Neutrophil (primary cell): ENCODE measurements around the gene FLNC.
A peak's percentile ranks its signal among the peaks of the same experiment; 100 is the strongest.

Experiments
- H3K27ac ChIP-seq: fragments of 200-600 bp; sonication (generic); 2 replicates; pipeline ENCODE4 v1.5.1; 2016; ENCODE audit warnings: mild to moderate bottlenecking, moderate library complexity
- H3K27me3 ChIP-seq: fragments of 200-600 bp; sonication (generic); 2 replicates; pipeline ENCODE4 v1.6.0; 2016; ENCODE audit warnings: mild to moderate bottlenecking
- H3K36me3 ChIP-seq: fragments of 200-600 bp; sonication (generic); 2 replicates; pipeline ENCODE4 v1.5.1; 2017
- H3K4me1 ChIP-seq, 2 experiments: fragments of 200-600 bp in 1 of 2; sonication (generic) in 1 of 2; 1 replicate in 1 of 2; 2 replicates in 1 of 2; pipeline versions ENCODE4 v1.5.1 to v1.6.1; 2013 to 2016; ENCODE audit warnings: low read depth in 1 of 2, low read length in 1 of 2, mild to moderate bottlenecking in 1 of 2, moderate library complexity in 1 of 2; ENCODE audit not compliant: control insufficient read depth in 1 of 2, insufficient read depth in 1 of 2
- H3K4me3 ChIP-seq, 2 experiments: fragments of 200-600 bp in 1 of 2; sonication (generic) in 1 of 2; 1 replicate in 1 of 2; 2 replicates in 1 of 2; pipeline ENCODE4 v1.5.1; 2013 to 2016; ENCODE audit warnings: low read depth in 1 of 2, low read length in 1 of 2, mild to moderate bottlenecking in 1 of 2, moderate library complexity in 1 of 2
- H3K9me3 ChIP-seq: fragments of 200-600 bp; sonication (generic); 2 replicates; pipeline ENCODE4 v1.5.1; 2016
- CTCF ChIP-seq: fragments of 200-600 bp; sonication (generic); IDR thresholded peaks from 2 replicates; pipeline ENCODE4 v1.5.1; 2016; ENCODE audit warnings: antibody characterized with exemption

Gene FLNC

DNA sequence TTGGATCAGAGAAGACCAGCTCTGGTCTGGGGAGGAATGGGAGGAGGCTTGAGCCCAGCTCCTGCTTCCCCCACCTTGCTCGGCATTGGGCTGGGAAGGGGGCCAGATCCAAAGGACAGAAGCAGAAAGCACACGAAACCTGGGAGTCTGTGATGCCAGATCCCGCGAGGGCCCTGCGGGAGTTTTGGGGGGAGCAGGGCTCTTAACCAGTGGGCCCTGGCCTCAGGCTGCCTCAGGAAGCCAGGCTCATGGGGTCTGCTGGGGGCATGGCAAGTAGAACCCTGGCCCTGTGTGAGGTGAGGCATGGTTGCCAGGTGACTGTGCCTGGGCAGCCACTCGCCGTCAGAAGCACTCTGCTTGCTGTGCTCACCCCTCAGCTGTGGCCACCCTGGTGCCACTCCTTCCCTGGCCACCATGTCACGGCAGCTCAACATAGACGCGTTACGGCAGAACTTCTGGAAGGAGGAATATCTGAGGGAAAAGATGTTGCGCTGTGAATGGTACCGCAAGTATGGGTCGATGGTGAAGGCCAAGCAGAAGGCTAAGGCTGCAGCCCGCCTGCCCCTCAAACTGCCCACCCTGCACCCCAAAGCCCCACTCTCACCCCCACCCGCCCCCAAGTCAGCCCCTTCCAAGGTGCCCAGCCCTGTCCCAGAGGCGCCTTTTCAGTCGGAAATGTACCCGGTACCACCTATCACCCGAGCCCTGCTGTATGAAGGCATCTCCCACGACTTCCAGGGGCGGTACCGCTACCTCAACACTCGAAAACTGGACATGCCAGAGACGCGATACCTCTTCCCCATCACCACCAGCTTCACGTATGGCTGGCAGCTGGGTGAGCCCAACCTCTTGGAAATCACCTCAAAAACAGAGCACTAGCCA is 36.0 kb downstream of the FLNC start:
- no peaks in the 10 kb centered on the region for H3K9me3 ChIP-seq
- H3K4me3 ChIP-seq = no peak overlapping the region
- H3K27me3 ChIP-seq = peaks cover 38% of the 10 kb centered on the region
- H3K27ac ChIP-seq = no peak overlapping the region
- peaks cover 35 to 39% of the 10 kb centered on the region in 2 experiments for H3K4me1 ChIP-seq
- H3K36me3 ChIP-seq = peaks cover 20% of the 10 kb centered on the region
- no peak for TF ChIP-seq CTCF

DNA sequence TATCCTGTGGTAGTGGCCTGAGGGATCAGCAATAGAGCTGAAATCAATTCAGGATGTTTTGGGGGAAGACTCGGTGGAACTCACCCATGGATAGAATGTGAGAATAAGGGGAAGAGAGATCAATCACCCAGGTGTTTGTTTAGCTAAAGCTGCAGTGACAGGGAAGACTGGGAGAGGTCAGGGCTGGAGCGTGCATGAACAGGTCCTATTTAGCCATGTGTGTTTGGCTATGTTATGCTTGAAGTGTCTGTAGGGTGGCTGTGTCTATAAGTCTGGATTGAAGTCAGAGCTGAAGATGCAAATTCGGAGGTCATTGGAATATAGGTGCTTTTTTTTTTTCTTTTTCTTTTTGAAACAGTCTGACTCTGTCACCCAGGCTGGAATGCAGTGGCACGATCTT is 37.0 kb downstream of the FLNC start:
- peaks cover 32 to 36% of the 10 kb centered on the region in 2 experiments for H3K4me1 ChIP-seq
- no peak overlapping the region for H3K4me3 ChIP-seq
- no peak for TF ChIP-seq CTCF
- peaks cover 20% of the 10 kb centered on the region for H3K36me3 ChIP-seq
- no peaks in the 10 kb centered on the region for H3K9me3 ChIP-seq
- no peak overlapping the region for H3K27ac ChIP-seq
- H3K27me3 ChIP-seq = peaks cover 48% of the 10 kb centered on the region

GRCh38 chr7:128867842-128868623 is 37.8 kb downstream of the FLNC start:
- Histone ChIP-seq H3K9me3 (no peaks in the 10 kb centered on the region), H3K4me1 (peaks cover 28 to 33% of the 10 kb centered on the region in 2 experiments), H3K36me3 (peaks cover 20% of the 10 kb centered on the region), H3K4me3 (no peak overlapping the region), H3K27me3 (peaks cover 55% of the 10 kb centered on the region), H3K27ac (no peak overlapping the region)
- TF ChIP-seq CTCF = no peak

DNA sequence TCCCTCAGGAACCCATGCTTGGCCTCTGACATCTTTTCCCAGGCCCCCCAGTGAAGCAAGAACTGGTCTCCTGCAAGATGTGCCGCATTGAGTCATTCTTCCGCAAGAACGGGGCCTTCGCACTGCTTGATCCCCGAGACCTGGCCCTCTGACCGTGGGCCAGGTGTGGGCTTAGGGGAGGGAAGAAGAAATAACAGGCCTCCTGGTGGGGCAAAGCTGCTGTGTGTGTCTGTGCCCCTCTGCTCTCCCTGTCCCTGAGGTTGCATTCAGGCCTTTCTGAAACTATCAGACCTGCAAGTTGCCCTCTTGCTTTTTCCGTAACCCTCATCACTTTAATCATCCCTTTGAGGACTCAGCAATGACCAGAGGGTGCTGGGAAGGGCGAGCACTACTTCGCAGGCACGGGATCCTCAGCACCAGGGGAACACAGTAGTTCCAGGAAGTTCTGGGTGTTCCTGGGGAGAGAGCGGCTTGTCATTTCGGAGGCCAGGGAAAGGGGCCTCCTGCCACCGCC is 38.5 kb downstream of the FLNC start:
- peaks cover 22 to 26% of the 10 kb centered on the region in 2 experiments for H3K4me1 ChIP-seq
- H3K27ac ChIP-seq = no peak overlapping the region
- peaks cover 20% of the 10 kb centered on the region for H3K36me3 ChIP-seq
- TF ChIP-seq CTCF = no peak
- H3K4me3 ChIP-seq = peak overlapping the region; percentile 35 to 56
- H3K9me3 ChIP-seq = no peaks in the 10 kb centered on the region
- peaks cover 55% of the 10 kb centered on the region for H3K27me3 ChIP-seq

DNA sequence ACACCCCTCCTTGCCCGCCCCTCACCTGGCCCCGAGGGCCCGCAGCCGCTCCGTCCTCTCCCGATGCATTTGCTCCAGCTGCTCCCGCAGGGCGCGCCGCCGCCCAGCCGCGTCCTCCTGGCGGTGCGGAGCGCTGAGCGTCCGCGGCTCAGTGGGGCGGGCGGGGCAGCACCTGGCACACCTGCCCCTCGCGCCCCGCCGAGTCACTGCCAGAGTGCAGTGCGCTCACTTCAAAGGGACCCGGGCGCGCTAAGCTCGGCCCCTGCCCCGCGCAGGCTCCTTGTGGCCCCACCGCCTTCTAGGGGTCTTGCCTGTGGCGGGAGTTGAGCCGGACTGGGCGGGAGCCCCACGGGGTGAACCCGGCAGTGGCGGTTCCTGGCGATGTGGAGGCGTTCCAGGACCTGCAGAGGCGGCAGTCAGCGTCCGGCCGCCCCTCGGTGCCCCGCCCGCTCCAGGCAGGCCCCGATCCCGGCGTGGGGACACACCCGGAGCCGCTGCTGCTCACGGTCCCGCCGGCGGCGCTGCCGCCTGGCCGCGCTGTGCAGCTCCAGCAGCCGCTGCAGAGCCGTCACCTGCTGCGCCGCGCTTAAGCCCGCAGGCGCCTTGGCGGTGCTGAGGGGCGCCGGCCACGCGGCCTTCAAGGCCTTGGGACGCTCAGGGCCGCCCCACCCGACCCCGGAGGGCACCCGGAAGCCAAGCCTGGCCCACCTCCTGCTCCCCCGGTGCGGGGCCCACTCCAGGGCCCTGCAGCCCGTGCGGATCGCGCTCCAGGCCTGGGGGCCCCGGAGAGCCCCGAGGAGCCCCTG is 39.1 kb downstream of the FLNC start:
- Histone ChIP-seq H3K9me3 (no peaks in the 10 kb centered on the region), H3K27ac (no peak overlapping the region), H3K36me3 (peaks cover 20% of the 10 kb centered on the region), H3K4me3 (peak overlapping the region; percentile 35 to 56), H3K4me1 (peaks cover 19 to 22% of the 10 kb centered on the region in 2 experiments), H3K27me3 (peaks cover 55% of the 10 kb centered on the region)
- no peak for TF ChIP-seq CTCF
